B cell (primary cell): ENCODE measurements around the gene HIC1. TPM values are rescaled to one million over a fixed set of nuclear protein-coding genes. Genes with fewer than 3 reads are reported as not detected.

Source experiments
- ATAC-seq: fragments of 200-7000 bp; cut with Tn5 transposase; one replicate; pipeline ENCODE4 v1.10.0; 2021; ENCODE audit warnings: low read depth, mild to moderate bottlenecking, moderate number of reproducible peaks, moderate library complexity
- CTCF ChIA-PET: fragments of 350-600 bp; sonication (Branson Sonifier 250); formaldehyde crosslinking; loops from one replicate; lab custom pipeline; 2021; ENCODE audit warnings: antibody characterized with exemption, inconsistent platforms; lab: Charles Lee
- POLR2A ChIA-PET: fragments of 350-600 bp; sonication (Branson Sonifier 250); formaldehyde crosslinking; loops from one replicate; lab custom pipeline; 2021; ENCODE audit warnings: antibody characterized with exemption; lab: Charles Lee
- DNase-seq: peaks from one replicate; pipeline ENCODE4 v3.0.0; 2013
- H2AFZ ChIP-seq: 2 replicates; pipeline ENCODE4 v1.6.1; 2012; ENCODE audit warnings: mild to moderate bottlenecking, low read depth, low read length; ENCODE audit not compliant: insufficient read depth, poor library complexity, severe bottlenecking
- H3K27ac ChIP-seq, 2 donors: 1 replicate in 1 of 2; 2 replicates in 1 of 2; pipeline ENCODE4 v1.5.1; 2012 to 2013; ENCODE audit warnings: low read length in 2 of 2, mild to moderate bottlenecking in 2 of 2, moderate library complexity in 1 of 2
- H3K27me3 ChIP-seq, 4 experiments: fragments of 200-600 bp in 1 of 4; sonication (generic) in 1 of 4; replicated peaks in 1 of 4; 1 replicate in 2 of 4; 2 replicates in 2 of 4; pipeline versions ENCODE4 v1.6.1 to v1.7.0; 2013 to 2016; ENCODE audit warnings: low read length in 3 of 4, mild to moderate bottlenecking in 2 of 4, mixed read lengths in 1 of 4, moderate library complexity in 1 of 4; ENCODE audit not compliant: insufficient read depth in 4 of 4, control insufficient read depth in 3 of 4; ENCODE audit errors: control extremely low read depth in 1 of 4
- H3K36me3 ChIP-seq, 2 experiments: replicated peaks in 1 of 2; 1 replicate in 1 of 2; 2 replicates in 1 of 2; pipeline versions ENCODE4 v1.6.1 to v1.7.1; 2013; ENCODE audit warnings: low read length in 1 of 2; ENCODE audit not compliant: insufficient read depth in 2 of 2, control insufficient read depth in 1 of 2; ENCODE audit errors: control extremely low read depth in 1 of 2, extremely low read depth in 1 of 2
- H3K4me1 ChIP-seq, 2 donors: fragments of 200-600 bp in 1 of 2; sonication (generic) in 1 of 2; 1 replicate in 1 of 2; 2 replicates in 1 of 2; pipeline versions ENCODE4 v1.5.1 to v1.6.1; 2013 to 2017; ENCODE audit warnings: low read length in 2 of 2; ENCODE audit not compliant: control insufficient read depth in 2 of 2, insufficient read depth in 2 of 2
- H3K4me2 ChIP-seq: replicated peaks from 2 replicates; pipeline ENCODE3; 2012; ENCODE audit warnings: mild to moderate bottlenecking, low read depth, low read length; ENCODE audit not compliant: poor library complexity, severe bottlenecking
- H3K4me3 ChIP-seq, 5 experiments: fragments of 200-600 bp in 1 of 5; sonication (generic) in 1 of 5; 1 replicate in 3 of 5; 2 replicates in 2 of 5; pipeline versions ENCODE4 v1.5.1 to v1.7.0; 2011 to 2016; ENCODE audit warnings: low read length in 4 of 5, mild to moderate bottlenecking in 4 of 5, low read depth in 2 of 5, control low read depth in 1 of 5, moderate library complexity in 1 of 5; ENCODE audit not compliant: insufficient read depth in 1 of 5; ENCODE audit errors: control extremely low read depth in 1 of 5, extremely low read depth in 1 of 5
- H3K79me2 ChIP-seq: fragments of 200-600 bp; sonication (generic); one replicate; pipeline ENCODE4 v1.6.0; 2016; ENCODE audit warnings: low read length; ENCODE audit not compliant: control insufficient read depth, insufficient read depth
- H3K9ac ChIP-seq: fragments of 200-600 bp; sonication (generic); 2 replicates; pipeline ENCODE4 v1.6.1; 2017; ENCODE audit warnings: mild to moderate bottlenecking, low read length, moderate library complexity
- H3K9me3 ChIP-seq, 3 donors: one replicate each; pipeline versions ENCODE4 v1.6.1 to v1.7.1; 2013; ENCODE audit warnings: low read length in 2 of 3; ENCODE audit not compliant: control insufficient read depth in 2 of 3, insufficient read depth in 1 of 3; ENCODE audit errors: control extremely low read depth in 1 of 3
- H4K20me1 ChIP-seq: 2 replicates; pipeline ENCODE4 v1.6.0; 2012; ENCODE audit warnings: mild to moderate bottlenecking, low read length; ENCODE audit not compliant: insufficient read depth, control insufficient read depth, poor library complexity, severe bottlenecking
- H3K27ac Mint-ChIP-seq: one replicate; pipeline ENCODE4 v1.8.0; 2021; ENCODE audit warnings: mixed read lengths
- H3K27me3 Mint-ChIP-seq: one replicate; pipeline ENCODE4 v1.8.0; 2021; ENCODE audit warnings: mixed read lengths
- H3K4me1 Mint-ChIP-seq: one replicate; pipeline ENCODE4 v1.8.0; 2021; ENCODE audit warnings: mixed read lengths
- H3K4me3 Mint-ChIP-seq: one replicate; pipeline ENCODE4 v1.8.0; 2021; ENCODE audit warnings: mixed read lengths
- H3K9me3 Mint-ChIP-seq: one replicate; pipeline ENCODE4 v1.8.0; 2022; ENCODE audit warnings: mixed read lengths; ENCODE audit not compliant: insufficient read depth
- EZH2 ChIP-seq: IDR thresholded peaks from 2 replicates; pipeline ENCODE4 v1.6.1; 2012; ENCODE audit warnings: borderline replicate concordance, low read depth, mild to moderate bottlenecking, moderate library complexity, low read length; ENCODE audit not compliant: insufficient read depth, poor library complexity, severe bottlenecking
- WGBS: methylation state at CpG from one replicate; pipeline ENCODE4 v1.1.5; 2013; ENCODE audit warnings: missing lambda C conversion rate; ENCODE audit not compliant: insufficient coverage; 5-methylcytosine and 5-hydroxymethylcytosine counted together
- intact Hi-C: fragments of 100-400 bp; cut with micrococcal nuclease; formaldehyde crosslinking; loops from one replicate; pipeline ENCODE4 v1.10.0; 2022
- polyA plus RNA-seq: library from polyadenylated mRNA; depleted of rRNA; stranded (reverse); fragments of >200 nt; gene quantifications from 2 replicates; pipeline ENCODE4 v1.2.3, GENCODE V29; 2012
- total RNA-seq, 2 donors: library from RNA; stranded (reverse); fragments of 120-200 nt in 1 of 2; gene quantifications; 1 replicate in 1 of 2; 2 replicates in 1 of 2; pipeline versions ENCODE4 v1.2.3 to v1.2.4, GENCODE V29; 2013 to 2022
- TF ChIP-seq, protein P1 (sequence below): fragments of 200-600 bp; IDR thresholded peaks from one replicate; pipeline ENCODE4 v1.8.0; 2022; ENCODE audit warnings: antibody characterized with exemption, mild to moderate bottlenecking

HIC1 gene
- total and polyA plus RNA-seq, 2 donors (not counting 1 experiment from before 2014, with no cell fraction given) = 0.46 to 1.9 TPM

DNA sequence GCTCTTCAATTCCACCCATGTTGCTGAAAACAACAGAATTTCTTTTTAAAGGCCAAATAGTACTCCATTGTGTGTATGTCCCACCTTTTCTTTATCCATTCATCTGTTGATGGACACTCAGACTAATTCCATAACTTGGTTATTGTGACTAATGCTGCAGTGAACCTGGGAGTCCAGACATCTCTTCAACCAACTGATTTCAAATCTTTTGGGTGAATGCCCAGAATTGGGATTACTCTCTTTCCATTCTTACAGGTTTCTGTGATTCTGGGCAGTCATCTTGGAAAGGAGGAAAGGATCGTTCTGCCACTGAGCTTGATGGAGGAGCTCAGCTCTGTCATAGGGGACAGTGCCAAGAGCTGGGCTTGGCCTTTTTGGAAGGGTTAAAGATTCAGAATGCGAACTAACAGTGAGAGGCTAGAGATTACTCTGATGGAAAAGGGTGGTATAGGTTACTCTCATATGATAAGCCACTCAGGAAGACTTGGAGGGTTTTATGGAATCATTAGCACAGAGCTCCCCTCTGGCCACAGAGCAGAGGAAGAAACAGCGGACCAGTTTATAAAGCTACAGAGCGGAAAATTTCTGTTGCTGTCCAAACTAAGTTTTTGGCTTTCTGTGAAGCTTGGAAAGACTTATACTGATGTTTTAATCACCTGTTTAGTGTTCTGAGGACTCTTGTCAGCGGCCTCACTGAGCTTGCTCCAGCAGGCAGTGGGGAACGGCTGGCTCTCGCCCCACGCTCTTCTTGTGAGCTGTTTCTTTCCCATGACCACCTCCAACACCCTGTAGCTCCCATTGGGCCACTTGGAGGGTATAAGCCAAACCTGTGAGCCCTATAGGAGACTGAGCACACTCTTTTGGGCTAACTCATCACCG lies 48.3 kb downstream of the HIC1 start:
- H3K27ac Mint-ChIP-seq = no peak overlapping the region
- no peaks in the 10 kb centered on the region for H3K27me3 ChIP-seq

DNA sequence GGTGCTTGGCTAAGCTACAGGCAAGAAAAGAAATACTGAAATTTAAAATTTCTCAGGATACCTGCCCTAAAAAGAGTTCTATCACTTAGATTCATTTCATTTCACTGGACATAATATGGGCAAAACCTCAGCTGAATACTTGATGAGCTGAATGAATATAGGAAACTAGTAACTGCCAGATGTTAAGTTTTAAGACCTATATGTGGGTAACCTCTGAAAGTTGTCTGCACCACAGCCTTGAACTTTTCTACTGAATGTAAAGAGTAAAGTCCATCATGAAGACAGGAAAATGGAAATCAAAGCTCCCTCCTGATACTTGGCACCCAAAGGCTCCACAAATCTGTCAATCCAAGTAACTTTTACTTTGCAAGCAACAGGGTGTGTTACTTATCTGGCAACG lies 50.8 kb downstream of the HIC1 start:
- CTCF ChIA-PET = interaction anchor here (1.6 kb wide), 1 partner anchor 46 kb away, joined by 4 read pairs; no protein-coding TSS in a partner anchor
- intact Hi-C loops = no loop called here
- ATAC-seq (no peak), DNase-seq (no peak)
- no peak overlapping the region for H2AFZ ChIP-seq
- H3K79me2 ChIP-seq = no peaks in the 10 kb centered on the region
- no peak overlapping the region for H3K4me2 ChIP-seq
- POLR2A ChIA-PET = no interaction called here
- H4K20me1 ChIP-seq = no peaks in the 10 kb centered on the region
- no peaks in the 10 kb centered on the region for H3K27me3 Mint-ChIP-seq
- WGBS = no CpG with 5 or more reads among the region's 1 CpG
- no peak for TF ChIP-seq EZH2
- TF ChIP-seq, protein P1, sequence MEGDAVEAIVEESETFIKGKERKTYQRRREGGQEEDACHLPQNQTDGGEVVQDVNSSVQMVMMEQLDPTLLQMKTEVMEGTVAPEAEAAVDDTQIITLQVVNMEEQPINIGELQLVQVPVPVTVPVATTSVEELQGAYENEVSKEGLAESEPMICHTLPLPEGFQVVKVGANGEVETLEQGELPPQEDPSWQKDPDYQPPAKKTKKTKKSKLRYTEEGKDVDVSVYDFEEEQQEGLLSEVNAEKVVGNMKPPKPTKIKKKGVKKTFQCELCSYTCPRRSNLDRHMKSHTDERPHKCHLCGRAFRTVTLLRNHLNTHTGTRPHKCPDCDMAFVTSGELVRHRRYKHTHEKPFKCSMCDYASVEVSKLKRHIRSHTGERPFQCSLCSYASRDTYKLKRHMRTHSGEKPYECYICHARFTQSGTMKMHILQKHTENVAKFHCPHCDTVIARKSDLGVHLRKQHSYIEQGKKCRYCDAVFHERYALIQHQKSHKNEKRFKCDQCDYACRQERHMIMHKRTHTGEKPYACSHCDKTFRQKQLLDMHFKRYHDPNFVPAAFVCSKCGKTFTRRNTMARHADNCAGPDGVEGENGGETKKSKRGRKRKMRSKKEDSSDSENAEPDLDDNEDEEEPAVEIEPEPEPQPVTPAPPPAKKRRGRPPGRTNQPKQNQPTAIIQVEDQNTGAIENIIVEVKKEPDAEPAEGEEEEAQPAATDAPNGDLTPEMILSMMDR = no peak
- no peak overlapping the region for H3K9ac ChIP-seq
- H3K27ac ChIP-seq = no peak overlapping the region
- H3K36me3 ChIP-seq = no peaks in the 10 kb centered on the region
- H3K4me3 Mint-ChIP-seq = no peak overlapping the region
- peaks cover 7% of the 10 kb centered on the region in 2 donors for H3K4me1 ChIP-seq
- H3K9me3 ChIP-seq = no peaks in the 10 kb centered on the region
- peaks cover 12% of the 10 kb centered on the region for H3K4me1 Mint-ChIP-seq
- no peak overlapping the region for H3K4me3 ChIP-seq
- no peak overlapping the region for H3K27ac Mint-ChIP-seq
- no peaks in the 10 kb centered on the region for H3K9me3 Mint-ChIP-seq
- no peaks in the 10 kb centered on the region for H3K27me3 ChIP-seq

More for the DNA sequence above, 48.3 kb downstream of the HIC1 start:
- TF ChIP-seq, protein P1 = no peak
- TF ChIP-seq EZH2 = no peak
- Mint-ChIP-seq H3K27me3 (no peaks in the 10 kb centered on the region), H3K9me3 (no peaks in the 10 kb centered on the region), H3K4me3 (no peak overlapping the region), H3K4me1 (peaks cover 12% of the 10 kb centered on the region)
- ChIA-PET CTCF (interaction anchor here (0.8 kb wide), 1 partner anchor 67 kb away, joined by 3 read pairs; no protein-coding TSS in a partner anchor), POLR2A (no interaction called here)
- no peak for ATAC-seq
- DNase-seq = no peak
- Histone ChIP-seq H4K20me1 (no peaks in the 10 kb centered on the region), H3K36me3 (no peaks in the 10 kb centered on the region), H3K9ac (no peak overlapping the region), H3K27ac (no peak overlapping the region), H3K4me2 (no peak overlapping the region), H3K9me3 (no peaks in the 10 kb centered on the region), H2AFZ (no peak overlapping the region), H3K4me3 (no peak overlapping the region), H3K79me2 (no peaks in the 10 kb centered on the region), H3K4me1 (peaks cover 7% of the 10 kb centered on the region in 2 donors)
- intact Hi-C loops = no loop called here
- WGBS = 100% methylated on average over 9 of the region's 9 CpGs
